ENCODE data around the gene EPN2.

GRCh38 chr17:19331543-19332245 is 94.5 kb downstream of the EPN2 start:
- TF ChIP-seq CTCF (conservative IDR thresholded peaks at IDR 0.05 in 1 of 2, IDR thresholded peaks at IDR 0.05 in 1 of 2; ENCODE audit: extremely low read depth in 1 of 2, insufficient read depth in 1 of 2, low read depth in 1 of 2, low read length in 2 of 2) (no peak), EZH2 (IDR thresholded peaks at IDR 0.05; ENCODE audit: borderline replicate concordance, low read length) (no peak)

All from mammary epithelial cell (primary cell).